ENCODE measurements around the gene APOA5. TPM values are rescaled to one million over a fixed set of nuclear protein-coding genes. Genes with fewer than 3 reads are reported as not detected.

APOA5 gene
- total and polyA plus RNA-seq, 2 of the 13 experiments (the other 11 are each of a cell fraction or from before 2014, with no cell fraction given) = 44.0 to 49.1 TPM

DNA sequence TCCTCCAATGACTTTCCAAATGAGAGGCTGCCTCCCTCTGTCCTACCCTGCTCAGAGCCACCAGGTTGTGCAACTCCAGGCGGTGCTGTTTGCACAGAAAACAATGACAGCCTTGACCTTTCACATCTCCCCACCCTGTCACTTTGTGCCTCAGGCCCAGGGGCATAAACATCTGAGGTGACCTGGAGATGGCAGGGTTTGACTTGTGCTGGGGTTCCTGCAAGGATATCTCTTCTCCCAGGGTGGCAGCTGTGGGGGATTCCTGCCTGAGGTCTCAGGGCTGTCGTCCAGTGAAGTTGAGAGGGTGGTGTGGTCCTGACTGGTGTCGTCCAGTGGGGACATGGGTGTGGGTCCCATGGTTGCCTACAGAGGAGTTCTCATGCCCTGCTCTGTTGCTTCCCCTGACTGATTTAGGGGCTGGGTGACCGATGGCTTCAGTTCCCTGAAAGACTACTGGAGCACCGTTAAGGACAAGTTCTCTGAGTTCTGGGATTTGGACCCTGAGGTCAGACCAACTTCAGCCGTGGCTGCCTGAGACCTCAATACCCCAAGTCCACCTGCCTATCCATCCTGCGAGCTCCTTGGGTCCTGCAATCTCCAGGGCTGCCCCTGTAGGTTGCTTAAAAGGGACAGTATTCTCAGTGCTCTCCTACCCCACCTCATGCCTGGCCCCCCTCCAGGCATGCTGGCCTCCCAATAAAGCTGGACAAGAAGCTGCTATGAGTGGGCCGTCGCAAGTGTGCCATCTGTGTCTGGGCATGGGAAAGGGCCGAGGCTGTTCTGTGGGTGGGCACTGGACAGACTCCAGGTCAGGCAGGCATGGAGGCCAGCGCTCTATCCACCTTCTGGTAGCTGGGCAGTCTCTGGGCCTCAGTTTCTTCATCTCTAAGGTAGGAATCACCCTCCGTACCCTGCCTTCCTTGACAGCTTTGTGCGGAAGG, 40.9 kb upstream of the APOA5 start (continued):
- TF ChIP-seq, protein P1, sequence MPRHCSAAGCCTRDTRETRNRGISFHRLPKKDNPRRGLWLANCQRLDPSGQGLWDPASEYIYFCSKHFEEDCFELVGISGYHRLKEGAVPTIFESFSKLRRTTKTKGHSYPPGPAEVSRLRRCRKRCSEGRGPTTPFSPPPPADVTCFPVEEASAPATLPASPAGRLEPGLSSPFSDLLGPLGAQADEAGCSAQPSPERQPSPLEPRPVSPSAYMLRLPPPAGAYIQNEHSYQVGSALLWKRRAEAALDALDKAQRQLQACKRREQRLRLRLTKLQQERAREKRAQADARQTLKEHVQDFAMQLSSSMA (CRISPR knock-in tag; IDR thresholded peaks at IDR 0.05) = peak; percentile 85
- TF ChIP-seq SIN3B (IDR thresholded peaks at IDR 0.05; ENCODE audit: low read length) = no peak
- TF ChIP-seq, protein P2, sequence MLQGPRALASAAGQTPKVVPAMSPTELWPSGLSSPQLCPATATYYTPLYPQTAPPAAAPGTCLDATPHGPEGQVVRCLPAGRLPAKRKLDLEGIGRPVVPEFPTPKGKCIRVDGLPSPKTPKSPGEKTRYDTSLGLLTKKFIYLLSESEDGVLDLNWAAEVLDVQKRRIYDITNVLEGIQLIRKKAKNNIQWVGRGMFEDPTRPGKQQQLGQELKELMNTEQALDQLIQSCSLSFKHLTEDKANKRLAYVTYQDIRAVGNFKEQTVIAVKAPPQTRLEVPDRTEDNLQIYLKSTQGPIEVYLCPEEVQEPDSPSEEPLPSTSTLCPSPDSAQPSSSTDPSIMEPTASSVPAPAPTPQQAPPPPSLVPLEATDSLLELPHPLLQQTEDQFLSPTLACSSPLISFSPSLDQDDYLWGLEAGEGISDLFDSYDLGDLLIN (CRISPR knock-in tag; IDR thresholded peaks at IDR 0.05; ENCODE audit: borderline replicate concordance) = peak; percentile 61; the same call in 1 of the 2 replicates
- peak; percentile 84; the same call in 1 of the 2 replicates for TF ChIP-seq HOXA5 (CRISPR knock-in tag; IDR thresholded peaks at IDR 0.05)
- TF ChIP-seq HMGA1 (CRISPR knock-in tag; conservative IDR thresholded peaks at IDR 0.05) = no peak
- peak; percentile 63 for TF ChIP-seq GABPB1 (CRISPR knock-in tag; IDR thresholded peaks at IDR 0.05)
- TF ChIP-seq ZNF263 (CRISPR knock-in tag; IDR thresholded peaks at IDR 0.05) = peak; percentile 79
- no peak for TF ChIP-seq ZNF17 (CRISPR knock-in tag; IDR thresholded peaks at IDR 0.05)
- peak; percentile 92 for TF ChIP-seq KDM3A (CRISPR knock-in tag; IDR thresholded peaks at IDR 0.05; ENCODE audit: low read depth)
- TF ChIP-seq SOX5 (CRISPR knock-in tag; IDR thresholded peaks at IDR 0.05; ENCODE audit: borderline replicate concordance) = peak; percentile 99
- no peak for TF ChIP-seq ZNF7 (CRISPR knock-in tag; IDR thresholded peaks at IDR 0.05)
- TF ChIP-seq, protein P3, sequence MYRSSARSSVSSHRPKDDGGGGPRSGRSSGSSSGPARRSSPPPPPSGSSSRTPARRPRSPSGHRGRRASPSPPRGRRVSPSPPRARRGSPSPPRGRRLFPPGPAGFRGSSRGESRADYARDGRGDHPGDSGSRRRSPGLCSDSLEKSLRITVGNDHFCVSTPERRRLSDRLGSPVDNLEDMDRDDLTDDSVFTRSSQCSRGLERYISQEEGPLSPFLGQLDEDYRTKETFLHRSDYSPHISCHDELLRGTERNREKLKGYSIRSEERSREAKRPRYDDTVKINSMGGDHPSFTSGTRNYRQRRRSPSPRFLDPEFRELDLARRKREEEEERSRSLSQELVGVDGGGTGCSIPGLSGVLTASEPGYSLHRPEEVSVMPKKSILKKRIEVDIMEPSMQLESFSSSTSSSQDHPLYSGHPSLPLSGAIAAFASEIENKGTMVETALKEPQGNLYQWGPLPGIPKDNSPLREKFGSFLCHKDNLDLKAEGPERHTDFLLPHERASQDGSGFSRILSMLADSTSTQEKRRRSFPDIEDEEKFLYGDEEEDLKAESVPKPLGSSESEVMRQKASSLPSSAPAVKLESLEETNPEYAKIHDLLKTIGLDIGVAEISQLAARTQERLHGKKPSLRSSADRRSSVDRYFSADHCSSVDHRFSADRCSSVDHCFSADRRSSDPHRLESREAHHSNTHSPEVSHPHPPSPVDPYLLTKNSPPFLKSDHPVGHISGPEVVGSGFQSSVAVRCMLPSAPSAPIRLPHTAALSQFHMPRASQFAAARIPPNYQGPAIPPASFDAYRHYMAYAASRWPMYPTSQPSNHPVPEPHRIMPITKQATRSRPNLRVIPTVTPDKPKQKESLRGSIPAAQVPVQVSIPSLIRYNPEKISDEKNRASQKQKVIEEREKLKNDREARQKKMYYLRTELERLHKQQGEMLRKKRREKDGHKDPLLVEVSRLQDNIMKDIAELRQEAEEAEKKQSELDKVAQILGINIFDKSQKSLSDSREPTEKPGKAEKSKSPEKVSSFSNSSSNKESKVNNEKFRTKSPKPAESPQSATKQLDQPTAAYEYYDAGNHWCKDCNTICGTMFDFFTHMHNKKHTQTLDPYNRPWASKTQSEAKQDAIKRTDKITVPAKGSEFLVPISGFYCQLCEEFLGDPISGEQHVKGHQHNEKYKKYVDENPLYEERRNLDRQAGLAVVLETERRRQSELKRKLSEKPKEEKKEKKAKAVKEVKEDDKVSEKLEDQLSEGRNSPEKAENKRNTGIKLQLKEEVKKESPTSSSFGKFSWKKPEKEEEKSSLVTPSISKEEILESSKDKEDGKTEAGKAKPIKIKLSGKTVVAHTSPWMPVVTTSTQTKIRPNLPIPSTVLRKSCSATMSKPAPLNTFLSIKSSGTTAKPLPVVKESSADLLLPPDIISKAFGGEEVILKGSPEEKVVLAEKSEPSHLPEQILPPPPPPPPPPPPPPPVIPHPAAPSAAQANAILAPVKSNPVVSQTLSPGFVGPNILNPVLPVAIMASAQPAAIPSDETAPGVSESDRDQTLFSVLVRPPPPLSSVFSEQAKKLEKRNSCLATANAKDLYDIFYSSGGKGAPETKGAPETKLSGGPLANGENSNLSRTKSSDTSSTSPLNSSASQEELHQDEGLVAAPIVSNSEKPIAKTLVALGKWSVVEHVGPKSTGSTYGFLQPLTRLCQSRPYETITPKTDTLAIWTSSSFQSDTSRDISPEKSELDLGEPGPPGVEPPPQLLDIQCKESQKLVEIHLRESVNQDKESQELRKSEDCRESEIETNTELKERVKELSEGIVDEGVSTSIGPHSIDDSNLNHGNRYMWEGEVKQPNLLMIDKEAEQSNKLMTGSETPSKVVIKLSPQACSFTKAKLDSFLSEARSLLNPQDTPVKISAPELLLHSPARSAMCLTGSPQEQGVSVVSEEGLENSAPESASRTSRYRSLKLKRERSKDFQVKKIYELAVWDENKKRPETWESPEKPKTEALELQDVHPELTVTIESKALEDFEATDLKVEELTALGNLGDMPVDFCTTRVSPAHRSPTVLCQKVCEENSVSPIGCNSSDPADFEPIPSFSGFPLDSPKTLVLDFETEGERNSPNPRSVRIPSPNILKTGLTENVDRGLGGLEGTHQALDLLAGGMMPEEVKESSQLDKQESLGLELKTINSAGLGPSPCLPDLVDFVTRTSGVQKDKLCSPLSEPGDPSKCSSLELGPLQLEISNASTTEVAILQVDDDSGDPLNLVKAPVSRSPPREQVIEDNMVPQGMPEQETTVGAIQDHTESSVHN (CRISPR knock-in tag; IDR thresholded peaks at IDR 0.05) = peak; percentile 94
- TF ChIP-seq ZNF629 (CRISPR knock-in tag; conservative IDR thresholded peaks at IDR 0.05) = peak; percentile 81
- no peak for TF ChIP-seq WIZ (CRISPR knock-in tag; IDR thresholded peaks at IDR 0.05)
- TF ChIP-seq, protein P4, sequence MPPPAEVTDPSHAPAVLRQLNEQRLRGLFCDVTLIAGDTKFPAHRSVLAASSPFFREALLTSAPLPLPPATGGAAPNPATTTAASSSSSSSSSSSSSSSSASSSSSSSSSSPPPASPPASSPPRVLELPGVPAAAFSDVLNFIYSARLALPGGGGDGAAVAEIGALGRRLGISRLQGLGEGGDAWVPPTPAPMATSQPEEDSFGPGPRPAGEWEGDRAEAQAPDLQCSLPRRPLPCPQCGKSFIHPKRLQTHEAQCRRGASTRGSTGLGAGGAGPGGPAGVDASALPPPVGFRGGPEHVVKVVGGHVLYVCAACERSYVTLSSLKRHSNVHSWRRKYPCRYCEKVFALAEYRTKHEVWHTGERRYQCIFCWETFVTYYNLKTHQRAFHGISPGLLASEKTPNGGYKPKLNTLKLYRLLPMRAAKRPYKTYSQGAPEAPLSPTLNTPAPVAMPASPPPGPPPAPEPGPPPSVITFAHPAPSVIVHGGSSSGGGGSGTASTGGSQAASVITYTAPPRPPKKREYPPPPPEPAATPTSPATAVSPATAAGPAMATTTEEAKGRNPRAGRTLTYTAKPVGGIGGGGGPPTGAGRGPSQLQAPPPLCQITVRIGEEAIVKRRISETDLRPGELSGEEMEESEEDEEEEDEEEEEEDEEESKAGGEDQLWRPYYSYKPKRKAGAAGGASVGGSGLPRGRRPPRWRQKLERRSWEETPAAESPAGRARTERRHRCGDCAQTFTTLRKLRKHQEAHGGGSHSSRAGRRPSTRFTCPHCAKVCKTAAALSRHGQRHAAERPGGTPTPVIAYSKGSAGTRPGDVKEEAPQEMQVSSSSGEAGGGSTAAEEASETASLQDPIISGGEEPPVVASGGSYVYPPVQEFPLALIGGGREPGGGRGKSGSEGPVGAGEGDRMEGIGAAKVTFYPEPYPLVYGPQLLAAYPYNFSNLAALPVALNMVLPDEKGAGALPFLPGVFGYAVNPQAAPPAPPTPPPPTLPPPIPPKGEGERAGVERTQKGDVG (CRISPR knock-in tag; IDR thresholded peaks at IDR 0.05; ENCODE audit: borderline replicate concordance) = peak; percentile 97

Measured in HepG2 (cell line).